ENCODE measurements around the gene ELF1.
A peak's percentile ranks its signal among the peaks of the same experiment; 100 is the strongest.
"Not testable (repeated sequence)": the region's sequence is repeated elsewhere in the genome, so short reads cannot be mapped to it uniquely, and the experiment has no call there.

Gene ELF1

DNA sequence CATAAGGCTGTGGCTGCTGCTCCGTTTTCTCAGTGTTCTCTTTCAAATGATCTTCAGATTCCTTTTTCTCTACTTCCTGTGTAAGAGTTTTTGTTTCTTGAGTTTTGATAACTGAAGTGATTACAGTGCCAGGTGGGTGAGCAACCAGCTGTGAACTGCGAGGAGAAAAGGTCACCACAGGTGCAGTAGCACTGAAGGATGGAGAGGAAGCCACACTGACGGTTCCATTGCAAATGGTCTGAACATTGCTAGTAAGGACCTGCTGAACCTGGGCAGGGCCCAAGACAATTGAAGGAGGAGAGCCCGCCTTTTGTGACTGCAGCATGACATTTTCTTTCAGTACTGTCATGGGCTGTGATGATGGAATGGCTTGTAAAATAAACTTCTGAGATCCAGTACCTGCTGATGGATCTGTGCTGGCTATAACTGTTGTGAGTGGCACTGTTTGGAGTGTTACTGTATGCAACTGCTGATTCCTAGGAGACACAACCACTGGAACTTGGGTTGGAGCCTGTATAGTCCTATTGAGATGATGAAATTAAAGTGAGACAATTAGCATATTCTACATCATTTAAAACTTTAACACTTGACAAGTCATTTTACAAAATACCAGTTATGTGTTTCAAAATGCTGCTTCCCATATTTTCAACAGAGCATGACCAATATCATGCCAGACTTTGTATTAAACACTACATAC, 85.5 kb downstream of the ELF1 start:
- no peak for DNase-seq (ENCODE audit: low spot score)

DNA sequence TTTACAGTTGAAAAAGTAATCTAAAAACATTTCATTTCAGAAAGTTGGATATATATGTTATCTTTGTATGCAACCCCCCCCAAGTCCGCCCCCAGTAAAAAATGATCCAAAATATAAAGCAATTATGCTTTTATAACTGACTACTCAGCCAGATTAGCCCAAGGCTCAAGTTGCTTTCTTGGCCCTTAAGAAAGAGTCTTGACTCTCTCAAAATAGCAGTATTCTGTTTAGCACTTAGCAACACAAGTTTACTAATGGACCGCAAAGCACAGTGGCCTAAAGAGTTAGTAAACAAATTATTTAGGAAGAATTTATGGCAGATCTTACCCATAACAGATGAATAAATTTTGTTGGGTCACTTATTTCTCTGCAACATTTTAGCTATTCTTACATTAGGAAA, 86.9 kb downstream of the ELF1 start:
- no peak for DNase-seq (ENCODE audit: low spot score)

DNA sequence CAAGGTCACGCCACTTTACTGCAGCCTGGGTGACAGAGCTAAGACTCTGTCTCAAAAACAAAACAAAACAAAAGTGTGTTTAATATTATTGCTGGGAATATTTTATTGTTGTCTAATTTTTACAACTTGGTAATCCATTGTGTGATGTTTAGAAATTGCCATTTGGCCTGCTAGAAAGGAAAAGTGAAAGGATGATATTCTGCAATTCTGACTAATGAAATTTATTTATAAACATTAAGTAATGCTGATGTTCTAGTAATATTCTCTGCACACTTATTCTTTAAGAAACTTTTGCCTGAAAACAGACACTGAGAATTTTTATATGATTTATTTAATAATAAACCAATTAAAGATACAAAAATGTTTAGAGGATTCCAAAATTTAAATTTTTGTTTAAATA, 87.4 kb downstream of the ELF1 start:
- no peak for DNase-seq (ENCODE audit: low spot score)

DNA sequence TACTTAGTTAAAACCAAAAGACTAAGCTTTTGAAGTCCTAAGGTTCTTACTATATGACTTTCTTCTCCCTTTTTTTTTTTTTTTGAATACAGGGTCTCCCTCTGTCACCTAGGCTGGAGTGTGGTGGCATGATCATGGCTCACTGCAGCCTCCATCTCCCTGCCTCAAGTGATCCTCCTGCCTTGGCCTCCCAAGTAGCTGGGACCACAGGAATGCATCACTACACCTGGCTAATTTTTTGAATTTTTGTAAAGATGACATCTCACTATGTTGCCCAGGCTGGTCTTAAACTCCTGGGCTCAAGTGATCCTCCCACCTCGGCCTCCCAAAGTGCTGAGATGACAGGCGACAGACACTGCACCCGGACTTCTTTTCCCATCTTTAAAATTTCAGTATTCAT, 89.2 kb downstream of the ELF1 start:
- DNase-seq (ENCODE audit: low spot score): not testable (repeated sequence)

DNA sequence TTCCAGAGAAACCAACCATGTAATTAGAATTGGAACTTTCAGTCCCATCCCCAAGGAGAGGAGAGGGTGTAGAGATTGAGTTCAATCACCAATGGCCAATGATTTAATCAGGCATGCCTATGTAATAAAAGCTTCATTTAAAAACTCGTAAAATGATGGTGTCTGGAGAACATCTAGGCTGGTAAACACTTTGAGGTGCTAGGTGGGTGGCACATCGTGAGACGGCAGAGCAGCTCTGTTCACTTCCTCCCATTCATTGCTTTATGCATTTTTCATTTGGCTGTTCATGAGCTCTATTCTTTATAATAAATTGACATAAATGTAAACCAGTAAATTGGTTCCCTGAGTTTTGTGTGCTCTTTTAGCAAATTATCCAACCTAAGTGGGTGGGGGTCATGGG, 90.1 kb downstream of the ELF1 start:
- no peak for DNase-seq (ENCODE audit: low spot score)

DNA sequence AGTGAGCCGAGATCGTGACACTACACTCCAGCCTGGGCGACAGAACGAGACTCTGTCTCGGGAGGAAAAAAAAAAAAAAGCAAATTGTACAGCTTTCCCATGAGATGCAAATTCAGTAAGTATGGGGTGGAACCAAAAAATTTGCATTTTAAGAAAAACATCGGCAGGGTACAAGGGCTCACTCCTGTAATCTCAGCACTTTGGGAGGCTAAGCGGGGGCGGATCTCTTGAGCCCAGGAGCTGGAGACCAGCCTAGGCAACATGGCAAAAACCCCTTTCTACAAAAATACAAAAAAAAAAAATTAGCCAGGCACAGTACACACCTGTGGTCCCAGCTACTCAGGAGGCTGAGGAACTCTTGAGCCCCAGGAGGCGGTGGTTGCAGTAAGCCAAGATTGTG, 91.2 kb downstream of the ELF1 start:
- DNase-seq (ENCODE audit: low spot score): no peak

DNA sequence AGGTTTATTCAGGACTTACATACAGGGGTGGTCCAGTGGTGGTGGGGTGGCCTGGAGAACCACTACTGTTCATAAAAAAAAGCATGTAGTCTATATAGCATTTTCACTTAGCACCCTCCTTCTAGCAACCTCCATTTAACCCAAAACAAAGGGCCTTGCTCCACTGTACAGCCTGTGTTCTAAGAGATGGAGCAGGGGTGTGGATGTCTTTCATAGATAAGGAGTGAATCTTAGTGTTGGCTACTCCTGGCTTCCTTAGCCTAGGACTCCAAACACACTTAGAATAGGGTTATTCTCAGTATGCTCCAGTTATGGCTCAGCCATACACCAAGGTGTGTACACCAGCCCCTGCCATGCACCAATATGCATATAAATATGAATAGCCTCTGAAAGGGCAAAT, 95.2 kb downstream of the ELF1 start:
- DNase-seq (ENCODE audit: low spot score): no peak

DNA sequence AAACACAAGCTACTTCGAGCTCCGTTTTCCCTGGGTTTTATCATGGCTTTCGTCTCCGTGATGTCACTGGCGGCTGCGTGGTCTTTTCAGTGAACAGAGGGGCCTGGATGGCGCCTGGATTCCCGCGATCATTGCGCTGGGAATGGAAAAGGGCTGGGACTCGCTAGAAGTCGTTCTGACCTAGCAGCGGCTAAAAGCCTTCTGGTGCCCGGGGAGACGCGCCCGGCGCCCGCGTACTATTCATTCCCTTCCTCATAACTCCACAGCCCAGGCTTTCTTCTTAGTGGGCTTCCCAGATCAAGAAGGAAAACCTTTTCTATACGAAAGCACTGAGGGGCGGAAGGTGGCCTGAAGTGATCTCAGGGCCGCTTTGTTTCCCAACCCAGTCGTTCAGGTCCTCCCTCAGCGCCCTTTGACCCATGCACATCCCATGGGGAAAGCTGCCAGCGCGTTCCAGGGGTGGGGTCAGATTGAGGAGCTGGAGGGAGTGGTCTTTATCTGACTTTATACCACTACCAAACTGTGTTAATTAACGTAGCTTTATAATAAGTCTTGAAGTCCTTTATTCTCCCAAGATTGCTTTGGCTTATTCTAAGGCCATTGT, 96.6 kb downstream of the ELF1 start:
- no peak for DNase-seq (ENCODE audit: low spot score)

DNA sequence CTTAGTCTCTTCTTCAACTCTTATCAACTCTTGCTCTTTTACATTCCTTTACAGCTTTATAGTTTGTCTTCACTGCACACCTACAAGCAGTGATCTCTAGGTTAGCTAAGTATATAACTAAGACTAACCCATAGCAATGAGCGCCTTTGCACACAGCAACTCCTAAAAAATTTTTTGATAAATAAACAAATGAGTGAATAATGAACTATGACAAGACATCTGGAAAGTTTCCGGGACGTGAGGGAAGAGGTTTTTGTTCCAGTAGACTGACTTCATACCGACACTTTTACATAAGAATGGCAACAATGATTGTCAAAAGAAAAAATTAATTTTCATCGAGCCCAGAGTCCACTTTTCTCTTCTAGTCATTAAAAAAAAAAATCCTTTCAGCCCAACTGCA, 98.3 kb downstream of the ELF1 start:
- DNase-seq (ENCODE audit: low spot score): peak; percentile 10

DNA sequence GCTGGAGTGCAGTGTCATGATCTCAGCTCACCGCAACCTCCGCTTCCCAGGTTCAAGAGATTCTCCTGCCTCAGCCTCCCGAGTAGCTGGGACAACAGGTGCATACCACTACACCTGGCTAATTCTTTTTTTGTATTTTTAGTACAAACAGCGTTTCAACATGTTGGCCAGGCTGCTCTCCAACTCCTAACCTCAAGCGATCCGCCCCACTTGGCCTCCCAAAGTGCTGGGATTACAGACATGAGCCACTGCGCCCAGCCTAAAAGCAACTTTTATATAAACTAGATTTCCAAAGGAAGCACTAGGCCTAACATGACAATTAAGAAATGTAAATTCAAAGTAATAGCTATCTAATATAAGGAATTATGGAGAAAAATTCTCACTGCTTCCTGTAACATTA, 99.2 kb downstream of the ELF1 start:
- DNase-seq (ENCODE audit: low spot score): not testable (repeated sequence)

DNA sequence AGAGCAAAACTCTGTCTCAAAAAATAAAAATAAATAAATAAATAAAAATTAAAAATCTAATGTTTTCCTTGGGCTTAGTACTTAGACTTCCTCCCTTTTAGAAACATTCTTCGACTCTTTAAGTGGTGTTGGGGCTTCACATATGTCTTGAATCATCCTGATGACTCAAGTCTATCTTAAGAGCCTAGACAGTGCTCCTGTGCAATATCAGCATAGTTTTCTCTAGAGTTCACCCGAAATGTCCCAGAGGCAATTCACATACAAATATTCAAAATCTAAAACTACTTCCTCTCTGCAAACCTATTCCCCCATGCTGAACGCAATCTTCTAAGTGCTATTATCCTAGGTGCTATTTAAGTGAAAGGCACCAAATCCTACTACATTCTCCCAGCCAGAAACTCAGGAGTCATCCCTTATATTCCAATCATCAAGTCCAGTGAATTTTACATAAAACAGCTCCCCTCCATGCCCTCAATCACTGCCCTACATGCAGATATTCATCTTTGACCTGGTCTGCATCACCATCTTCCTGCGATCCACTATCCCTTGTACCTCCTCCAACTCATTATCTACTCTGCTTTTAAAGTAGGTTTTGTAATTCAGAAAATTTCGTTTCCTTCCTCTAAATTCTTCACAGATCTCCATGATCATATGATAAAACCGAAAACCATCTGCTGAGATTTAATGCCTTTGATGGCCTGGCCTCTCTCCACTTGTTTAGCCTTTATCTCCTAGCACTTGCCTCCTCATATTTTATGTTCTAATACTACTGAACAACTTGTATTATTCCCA, 102.7 kb downstream of the ELF1 start:
- no peak for DNase-seq (ENCODE audit: low spot score)

DNA sequence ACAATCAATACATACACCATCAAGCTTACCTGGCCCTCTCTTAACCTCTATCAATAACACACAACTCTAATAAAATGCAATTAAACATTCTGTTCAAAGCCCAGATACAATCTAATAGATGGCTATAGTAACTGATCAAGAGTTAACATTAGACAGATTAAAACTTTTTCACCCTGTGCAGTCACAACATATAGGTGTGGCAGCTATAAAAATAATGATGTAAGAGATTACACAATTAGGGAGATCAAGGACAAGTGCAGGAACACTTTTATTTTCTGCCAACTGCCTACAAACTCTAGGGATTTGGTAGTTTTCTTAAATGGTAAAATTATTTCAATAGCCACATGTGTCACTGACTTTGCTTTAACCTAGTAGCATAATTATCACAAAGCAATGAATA, 104.3 kb downstream of the ELF1 start:
- DNase-seq (ENCODE audit: low spot score): not testable (repeated sequence)

DNA sequence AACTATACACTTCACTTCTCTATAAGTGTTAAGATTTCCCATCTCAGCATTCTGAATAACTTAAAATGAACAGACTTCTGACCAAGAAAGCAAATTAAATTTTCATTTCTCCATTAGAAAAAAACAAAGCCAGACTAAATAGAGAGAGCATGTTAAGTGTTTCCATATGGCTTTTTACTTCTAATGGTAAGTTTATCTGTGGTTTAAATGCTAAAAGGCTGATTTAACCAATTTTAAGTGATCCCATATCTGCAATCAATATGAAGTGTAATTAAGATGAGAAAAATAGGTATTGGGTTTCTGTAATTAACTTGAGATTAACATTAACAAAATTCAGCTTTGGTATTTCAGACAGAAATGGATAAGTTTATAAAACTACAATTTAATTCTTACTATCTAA, 107.8 kb downstream of the ELF1 start:
- no peak for DNase-seq (ENCODE audit: low spot score)

DNA sequence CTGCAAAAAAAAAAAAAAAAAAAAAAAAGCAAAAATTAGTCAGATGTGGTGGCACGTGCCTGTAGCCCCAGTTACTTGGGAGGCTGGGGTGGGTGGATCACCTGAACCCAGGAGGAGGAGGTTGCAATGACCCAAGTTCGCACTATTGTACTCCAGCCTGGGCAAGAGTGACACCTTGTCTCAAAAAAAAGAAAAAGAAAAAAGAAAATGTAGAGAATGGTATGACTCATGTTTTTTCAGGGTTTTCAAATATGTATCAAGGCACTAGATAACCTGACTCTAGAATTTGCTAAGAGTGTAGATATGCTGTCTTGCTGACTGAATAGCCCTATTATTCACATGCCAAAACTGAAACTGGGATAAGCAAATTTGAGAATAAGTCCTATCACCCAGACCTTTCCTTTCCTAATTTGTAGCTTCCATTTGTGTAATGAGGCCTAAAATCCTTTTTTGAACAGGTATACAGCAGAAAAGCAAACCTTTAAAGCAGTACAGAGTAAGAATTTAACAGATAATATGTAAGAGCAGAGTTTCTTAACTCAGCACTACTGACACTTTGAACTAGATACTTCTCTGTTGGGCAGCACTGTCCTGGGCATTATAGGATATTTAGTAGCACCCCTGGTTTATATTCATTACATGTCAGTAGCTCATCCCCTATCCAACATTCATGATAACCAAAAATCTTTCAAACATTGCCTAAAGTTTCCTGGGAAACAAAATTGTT, 108.6 kb downstream of the ELF1 start:
- DNase-seq (ENCODE audit: low spot score): no peak

DNA sequence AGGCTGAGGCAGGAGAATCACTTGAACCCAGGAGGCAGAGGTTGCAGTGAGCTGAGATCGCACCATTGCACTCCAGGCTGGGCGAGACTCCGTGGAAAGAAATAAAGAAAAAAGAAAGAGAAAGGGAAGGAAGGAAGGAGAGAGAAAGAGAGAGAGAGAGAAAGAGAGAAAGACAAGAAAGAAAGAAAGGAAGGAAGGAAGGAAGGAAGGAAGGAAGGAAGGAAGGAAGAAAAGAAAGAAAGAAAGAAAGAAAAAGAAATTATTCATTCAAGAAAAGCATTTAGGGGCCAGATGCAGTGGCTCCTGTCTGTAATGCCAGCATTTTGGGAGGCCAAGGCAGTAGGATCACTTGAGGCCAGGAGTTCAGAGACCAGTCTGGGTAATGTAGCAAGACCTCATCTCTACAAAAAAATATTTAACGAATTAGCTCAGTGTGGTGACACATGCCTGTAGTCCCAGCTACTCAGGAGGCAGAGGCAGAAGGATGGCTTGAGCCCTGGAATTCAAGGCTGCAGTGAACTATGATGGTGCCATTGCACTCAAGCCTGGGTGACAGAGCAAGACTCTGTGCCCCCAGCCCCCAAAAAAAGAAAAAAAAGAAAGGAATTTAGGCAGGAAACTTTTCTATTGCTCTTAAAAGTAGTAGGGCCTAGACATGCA, 109.4 kb downstream of the ELF1 start:
- not testable (repeated sequence) for DNase-seq (ENCODE audit: low spot score)

DNA sequence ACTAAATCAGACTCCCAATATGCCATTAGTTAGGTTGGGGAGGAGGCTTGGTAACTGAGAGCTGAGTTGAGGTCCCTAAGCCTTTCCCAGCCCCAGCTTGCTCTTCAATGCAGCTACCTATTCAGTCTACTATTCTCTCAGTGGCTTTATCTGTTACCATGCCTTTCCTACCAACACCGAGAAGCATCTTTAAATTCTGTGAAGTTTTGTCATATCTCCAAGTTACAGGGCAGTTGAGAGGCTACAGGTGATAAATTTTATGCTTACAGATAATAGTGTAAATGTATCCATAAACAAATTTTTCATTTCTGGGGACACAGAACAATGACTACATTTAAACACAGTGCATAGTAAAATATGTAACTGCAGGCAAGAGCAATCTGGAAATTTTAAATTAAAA, 110.6 kb downstream of the ELF1 start:
- no peak for DNase-seq (ENCODE audit: low spot score)

DNA sequence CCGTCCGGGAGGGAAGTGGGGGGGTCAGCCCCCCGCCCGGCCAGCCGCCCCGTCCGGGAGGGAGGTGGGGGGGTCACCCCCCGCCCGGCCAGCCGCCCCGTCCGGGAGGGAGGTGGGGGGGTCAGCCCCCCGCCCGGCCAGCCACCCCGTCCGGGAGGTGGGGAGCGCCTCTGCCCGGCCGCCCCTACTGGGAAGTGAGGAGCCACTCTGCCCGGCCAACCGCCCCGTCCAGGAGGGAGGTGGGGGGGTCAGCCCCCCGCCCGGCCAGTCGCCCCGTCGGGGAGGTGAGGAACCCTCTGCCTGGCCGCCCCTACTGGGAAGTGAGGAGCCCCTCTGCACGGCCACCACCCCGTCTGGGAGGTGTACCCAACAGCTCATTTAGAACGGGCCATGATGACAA, 118.1 kb downstream of the ELF1 start:
- DNase-seq (ENCODE audit: low spot score): not testable (repeated sequence)

DNA sequence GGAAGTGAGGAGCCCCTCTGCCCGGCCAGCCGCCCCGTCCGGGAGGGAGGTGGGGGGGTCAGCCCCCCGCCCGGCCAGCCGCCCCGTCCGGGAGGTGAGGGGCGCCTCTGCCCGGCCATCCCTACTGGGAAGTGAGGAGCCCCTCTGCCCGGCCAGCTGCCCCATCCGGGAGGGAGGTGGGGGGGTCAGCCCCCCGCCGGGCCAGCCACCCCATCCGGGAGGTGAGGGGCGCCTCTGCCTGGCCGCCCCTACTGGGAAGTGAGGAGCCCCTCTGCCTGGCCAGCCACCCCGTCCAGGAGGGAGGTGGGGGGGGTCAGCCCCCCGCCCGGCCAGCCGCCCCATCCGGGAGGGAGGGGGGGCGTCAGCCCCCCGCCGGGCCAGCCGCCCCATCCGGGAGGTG, 118.5 kb downstream of the ELF1 start:
- not testable (repeated sequence) for DNase-seq (ENCODE audit: low spot score)

DNA sequence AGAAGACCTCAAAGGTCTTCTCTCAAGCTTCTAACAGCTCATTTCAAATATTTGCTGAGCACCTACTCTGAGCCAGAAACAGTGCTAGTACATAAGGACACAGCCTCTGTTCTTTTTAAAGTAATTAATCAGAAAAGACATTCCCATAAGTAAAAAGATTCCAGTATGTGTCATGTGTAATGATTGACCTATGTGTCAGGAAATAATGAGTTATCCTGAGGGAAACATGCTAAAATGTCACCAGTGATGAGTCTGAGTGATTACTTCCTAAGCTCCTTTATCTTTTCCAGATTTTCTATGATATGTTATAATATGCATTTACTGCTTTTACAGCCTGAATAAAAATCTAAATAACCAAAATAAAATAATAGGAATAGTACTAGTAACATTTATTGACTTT, 122.1 kb downstream of the ELF1 start:
- no peak for DNase-seq (ENCODE audit: low spot score)

DNA sequence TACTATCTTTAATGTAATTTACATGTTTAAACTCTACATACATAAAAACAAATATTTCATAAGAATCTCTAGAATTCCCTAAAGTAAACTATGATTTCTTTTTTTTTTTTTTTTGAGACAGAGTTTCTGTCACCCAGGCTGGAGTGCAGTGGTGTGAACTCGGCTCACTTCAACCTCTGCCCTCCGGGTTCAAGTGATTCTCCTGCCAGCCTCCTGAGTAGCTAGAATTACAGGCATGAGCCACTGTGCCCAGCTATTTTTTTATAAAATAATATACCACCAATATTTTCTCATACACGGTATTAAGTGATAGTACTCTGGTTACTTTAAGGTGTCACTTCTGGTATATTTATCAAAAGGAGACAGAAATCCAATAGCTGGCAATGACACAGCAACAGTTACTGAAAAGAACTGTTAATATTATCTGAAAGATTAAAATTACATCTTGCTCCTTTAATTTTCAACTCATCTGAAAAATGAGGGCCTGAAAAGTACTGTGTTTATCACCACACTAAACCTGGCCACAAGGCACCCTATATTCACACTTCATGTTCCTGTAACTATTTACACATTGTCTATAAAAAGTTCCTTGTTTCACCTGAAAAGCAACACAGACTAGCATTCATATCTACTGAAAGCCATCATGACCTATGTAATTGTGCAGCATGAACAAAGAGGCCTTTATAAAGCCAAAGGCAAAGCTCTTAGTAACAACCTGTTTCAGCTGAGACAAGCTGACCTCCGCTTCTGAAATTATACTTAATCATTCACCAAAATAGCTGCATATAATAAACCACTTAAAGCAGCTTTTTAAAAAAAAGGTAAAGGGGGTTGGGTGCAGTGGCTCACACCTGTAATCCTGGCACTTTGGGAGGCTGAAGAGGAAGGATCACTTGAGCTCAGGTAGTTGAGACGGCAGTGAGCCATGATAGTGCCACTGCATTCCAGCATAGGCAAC, 123.6 kb downstream of the ELF1 start:
- no peak for DNase-seq (ENCODE audit: low spot score)

DNA sequence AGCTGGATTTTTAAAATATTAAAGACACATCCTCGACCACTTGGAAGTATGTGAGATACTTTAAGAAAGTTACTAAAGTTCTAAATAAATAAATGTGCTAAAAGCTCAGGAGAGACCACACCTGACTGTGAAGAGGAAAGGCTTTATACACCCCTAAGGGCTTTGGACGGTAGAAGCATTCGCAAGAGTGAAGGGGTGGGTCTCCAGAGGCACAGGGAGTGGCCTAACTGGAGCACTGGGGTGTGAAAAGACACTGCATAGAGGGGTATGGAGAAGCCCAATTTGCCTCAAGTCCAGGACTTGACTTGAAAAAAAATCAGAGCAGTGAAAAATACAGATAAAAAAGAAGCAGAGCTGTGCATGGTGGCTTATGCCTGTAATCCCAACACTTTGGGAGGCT, 125.5 kb downstream of the ELF1 start:
- DNase-seq (ENCODE audit: low spot score): not testable (repeated sequence)

All from cerebellar cortex (tissue), 1 donor.